22Rv1 (cell line): ENCODE measurements around the gene WWOX.

Experiments
- H3K27ac ChIP-seq: fragments of 450-650 bp; 2 replicates; pipeline ENCODE4 v1.5.1; 2017
- CTCF ChIP-seq: fragments of 450-650 bp; IDR thresholded peaks from 2 replicates; pipeline ENCODE4 v1.5.1; 2017; ENCODE audit warnings: mild to moderate bottlenecking
- ZFX ChIP-seq: fragments of 450-650 bp; IDR thresholded peaks from 2 replicates; pipeline ENCODE4 v1.6.1; 2017; ENCODE audit warnings: antibody characterized with exemption, borderline replicate concordance

WWOX gene

DNA sequence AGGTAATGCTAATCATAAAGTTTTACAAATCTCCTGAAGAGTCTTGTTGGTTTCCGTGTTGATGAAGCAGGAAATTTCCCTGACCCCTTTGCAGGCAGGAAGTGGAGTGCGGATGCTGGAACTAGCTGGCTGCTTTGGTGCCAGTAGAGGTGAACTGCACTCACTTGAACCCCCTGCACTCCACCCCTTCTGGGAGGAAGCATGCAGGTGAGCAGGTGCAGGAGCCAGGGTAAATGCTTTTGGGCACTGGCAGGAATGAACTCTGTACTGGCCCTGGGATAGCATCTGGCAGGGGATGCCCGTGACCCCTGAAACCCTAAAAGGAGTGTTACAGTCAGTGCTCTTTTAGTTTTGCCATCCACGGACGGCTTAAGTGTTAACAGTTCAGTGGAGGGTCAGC, 430.4 kb downstream of the WWOX start:
- TF ChIP-seq ZFX = no peak
- TF ChIP-seq CTCF = no peak
- no peak overlapping the region for H3K27ac ChIP-seq

DNA sequence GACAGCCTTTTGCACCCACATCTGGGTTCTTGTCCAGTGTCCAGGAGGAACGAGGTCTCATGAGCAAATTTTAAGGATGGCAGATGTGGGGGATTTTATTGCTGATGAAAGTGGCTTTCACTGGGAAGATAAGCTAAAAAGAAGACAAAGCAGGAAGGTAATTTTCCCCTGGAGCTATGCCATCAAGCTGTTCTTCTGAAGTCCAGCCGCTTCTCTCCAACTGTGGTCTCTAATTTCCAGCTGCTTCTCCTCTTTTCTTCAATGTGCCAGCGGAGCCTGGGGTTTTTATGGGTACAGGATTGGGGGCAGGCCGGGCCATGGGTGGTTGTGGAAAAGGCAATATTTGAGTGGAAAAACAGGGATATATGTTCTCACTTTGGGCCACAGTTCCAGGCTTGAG, 430.8 kb downstream of the WWOX start:
- TF ChIP-seq CTCF = no peak
- TF ChIP-seq ZFX = no peak
- H3K27ac ChIP-seq = no peak overlapping the region

DNA sequence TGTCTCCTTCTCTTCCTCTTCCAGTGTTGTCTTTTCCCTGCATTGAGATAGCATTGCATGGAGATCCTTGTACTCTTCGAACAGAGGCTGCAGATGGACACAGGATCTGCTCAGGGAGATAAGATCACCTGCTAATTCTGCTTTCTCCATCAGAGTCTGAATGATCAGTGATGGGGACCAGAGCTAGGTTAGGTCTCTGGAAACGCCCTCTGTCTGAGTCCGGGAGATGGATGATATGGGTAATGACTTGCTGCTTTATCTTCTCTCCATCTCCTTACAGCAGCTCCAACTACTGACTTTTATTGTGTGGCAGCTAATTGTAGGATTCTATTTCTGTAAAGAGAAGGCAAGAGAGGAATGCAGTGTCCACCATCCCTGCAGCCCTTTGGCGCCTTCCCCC, 435.6 kb downstream of the WWOX start:
- no peak overlapping the region for H3K27ac ChIP-seq
- TF ChIP-seq ZFX (no peak), CTCF (no peak)

- no peak overlapping the region for H3K27ac ChIP-seq
- TF ChIP-seq ZFX = no peak
- TF ChIP-seq CTCF = no peak
Measured at GRCh38 chr16:78537511-78537910, 438.1 kb downstream of the WWOX start.

DNA sequence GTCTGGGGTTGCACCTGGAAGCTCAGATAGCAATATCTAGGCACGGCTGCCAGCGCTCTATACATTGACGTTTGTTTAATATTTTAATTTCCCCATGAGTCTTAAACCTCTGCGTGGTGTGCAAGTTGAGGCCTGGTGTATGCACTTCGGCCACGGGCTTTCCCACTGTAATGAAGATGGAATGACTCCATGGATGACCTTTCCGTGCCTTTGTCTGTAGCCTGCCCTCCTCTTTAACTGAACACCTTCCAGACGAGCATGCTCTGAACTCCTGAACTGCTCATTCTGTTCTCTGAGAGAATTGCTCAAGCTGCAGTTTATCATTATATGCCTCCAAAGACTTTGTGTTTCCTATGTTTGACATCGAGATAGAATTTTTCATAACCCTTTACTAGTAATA, 438.8 kb downstream of the WWOX start:
- no peak for TF ChIP-seq ZFX
- TF ChIP-seq CTCF = no peak
- H3K27ac ChIP-seq = no peak overlapping the region

GRCh38 chr16:78538919-78539318, 439.5 kb downstream of the WWOX start:
- H3K27ac ChIP-seq = no peak overlapping the region
- no peak for TF ChIP-seq CTCF
- no peak for TF ChIP-seq ZFX

GRCh38 chr16:78542419-78542818, 443.0 kb downstream of the WWOX start:
- H3K27ac ChIP-seq = no peak overlapping the region
- TF ChIP-seq ZFX (no peak), CTCF (no peak)
